ENCODE measurements around the gene TPX2. TPM values are rescaled to one million over a fixed set of nuclear protein-coding genes. Genes with fewer than 3 reads are reported as not detected.

Gene TPX2
- polyA plus RNA-seq, 1 donor (not counting 4 experiments of a cell fraction or from before 2014, with no cell fraction given), result 31.5 TPM

- Histone ChIP-seq H3K4me2 (ENCODE audit: control insufficient read depth, extremely low read depth, insufficient read depth, low read depth, low read length) (no peak overlapping the region), H3K4me1 (ENCODE audit: control insufficient read depth, extremely low read depth, insufficient read depth, low read length) (no peaks in the 10 kb centered on the region), H3K27ac (ENCODE audit: control insufficient read depth, insufficient read depth, low read length) (no peak overlapping the region), H3K4me3 (ENCODE audit: control insufficient read depth in 2 of 3, extremely low read depth in 1 of 3, insufficient read depth in 2 of 3, low read depth in 1 of 3, low read length in 3 of 3) (no peak overlapping the region), H3K79me2 (ENCODE audit: control insufficient read depth, insufficient read depth, low read length) (no peaks in the 10 kb centered on the region), H3K27me3 (ENCODE audit: control insufficient read depth, extremely low read depth, insufficient read depth, low read length) (peaks cover 4% of the 10 kb centered on the region), H2AFZ (ENCODE audit: control insufficient read depth, low read length) (no peak overlapping the region), H3K9ac (ENCODE audit: control insufficient read depth, extremely low read depth, insufficient read depth, low read length) (no peak overlapping the region), H3K36me3 (ENCODE audit: control insufficient read depth in 2 of 2, extremely low read depth in 1 of 2, insufficient read depth in 2 of 2, low read length in 2 of 2) (no peaks in the 10 kb centered on the region), H3K9me3 (ENCODE audit: control insufficient read depth, low read depth, low read length) (no peaks in the 10 kb centered on the region), H3K9me1 (ENCODE audit: control insufficient read depth, extremely low read depth, insufficient read depth, low read length) (no peaks in the 10 kb centered on the region), H4K20me1 (ENCODE audit: control insufficient read depth, extremely low read depth, insufficient read depth, low read length) (no peaks in the 10 kb centered on the region)
- no peak for FAIRE-seq
- TF ChIP-seq EZH2 (IDR thresholded peaks at IDR 0.05; ENCODE audit: low read length) (no peak), CTCF (optimal IDR thresholded peaks at IDR 0.05 in 1 of 3, IDR thresholded peaks at IDR 0.05 in 1 of 3, conservative IDR thresholded peaks at IDR 0.05 in 1 of 3; ENCODE audit: extremely low read depth in 1 of 3, insufficient read depth in 2 of 3, low read length in 3 of 3) (no peak)
- DNase-seq (ENCODE audit: low read depth, low spot score), result no peak
- dilution Hi-C loops (cut with MboI; ENCODE audit: extremely low pct_ligation_motif_present, low sequenced_read_pairs), result no loop called here
These were observed 82.3 kb downstream of the TPX2 start for GRCh38 chr20:31821427-31821826.

- Histone ChIP-seq H3K36me3 (ENCODE audit: control insufficient read depth in 2 of 2, extremely low read depth in 1 of 2, insufficient read depth in 2 of 2, low read length in 2 of 2) (no peaks in the 10 kb centered on the region), H3K9me1 (ENCODE audit: control insufficient read depth, extremely low read depth, insufficient read depth, low read length) (no peaks in the 10 kb centered on the region), H3K9me3 (ENCODE audit: control insufficient read depth, low read depth, low read length) (no peaks in the 10 kb centered on the region), H3K4me3 (ENCODE audit: control insufficient read depth in 2 of 3, extremely low read depth in 1 of 3, insufficient read depth in 2 of 3, low read depth in 1 of 3, low read length in 3 of 3) (no peak overlapping the region), H3K27ac (ENCODE audit: control insufficient read depth, insufficient read depth, low read length) (no peak overlapping the region), H3K79me2 (ENCODE audit: control insufficient read depth, insufficient read depth, low read length) (no peaks in the 10 kb centered on the region), H3K9ac (ENCODE audit: control insufficient read depth, extremely low read depth, insufficient read depth, low read length) (no peak overlapping the region), H3K27me3 (ENCODE audit: control insufficient read depth, extremely low read depth, insufficient read depth, low read length) (peaks cover 4% of the 10 kb centered on the region), H3K4me2 (ENCODE audit: control insufficient read depth, extremely low read depth, insufficient read depth, low read depth, low read length) (peak overlapping the region; percentile 25), H2AFZ (ENCODE audit: control insufficient read depth, low read length) (no peak overlapping the region), H4K20me1 (ENCODE audit: control insufficient read depth, extremely low read depth, insufficient read depth, low read length) (no peaks in the 10 kb centered on the region), H3K4me1 (ENCODE audit: control insufficient read depth, extremely low read depth, insufficient read depth, low read length) (no peaks in the 10 kb centered on the region)
- dilution Hi-C loops (cut with MboI; ENCODE audit: extremely low pct_ligation_motif_present, low sequenced_read_pairs), result no loop called here
- TF ChIP-seq CTCF (optimal IDR thresholded peaks at IDR 0.05 in 1 of 3, IDR thresholded peaks at IDR 0.05 in 1 of 3, conservative IDR thresholded peaks at IDR 0.05 in 1 of 3; ENCODE audit: extremely low read depth in 1 of 3, insufficient read depth in 2 of 3, low read length in 3 of 3) (peak; percentile 83 to 99 (median 97)), EZH2 (IDR thresholded peaks at IDR 0.05; ENCODE audit: low read length) (no peak)
- DNase-seq (ENCODE audit: low read depth, low spot score) (no peak), FAIRE-seq (no peak)
These were observed 83.6 kb downstream of the TPX2 start for GRCh38 chr20:31822421-31823330.

Data from keratinocyte (primary cell).